Pancreas (tissue), 10 donors: ENCODE data around the gene ESR2. TPM values are rescaled to one million over a fixed set of nuclear protein-coding genes. Genes with fewer than 3 reads are reported as not detected.
"Not testable (repeated sequence)": the region's sequence is repeated elsewhere in the genome, so short reads cannot be mapped to it uniquely, and the experiment has no call there.

Source experiments
- ATAC-seq, 4 donors: fragments of 200-7000 bp; cut with Tn5 transposase; one replicate each; pipeline versions ENCODE4 v1.8.0 to v1.9.1; 2020; ENCODE audit warnings: mild to moderate bottlenecking in 4 of 4, moderate library complexity in 4 of 4
- DNase-seq, 6 donors: peaks; one replicate each; pipeline ENCODE4 v3.0.0-alpha.2; 2020
- FAIRE-seq: peaks from 2 replicates; lab custom pipeline; 2012; peaks lifted over from hg19 to GRCh38; lab: Jason Lieb, UNC
- H3K27ac ChIP-seq, 4 donors: fragments of 200-600 bp; sonication (generic); 1 replicate in 3 of 4; 2 replicates in 1 of 4; pipeline versions ENCODE4 v1.5.0 to v1.8.0; 2020
- H3K27me3 ChIP-seq, 4 donors: fragments of 200-600 bp; one replicate each; pipeline ENCODE4 v1.8.0; 2021
- H3K36me3 ChIP-seq, 3 donors: fragments of 200-600 bp; sonication (generic) in 1 of 3; one replicate each; pipeline versions ENCODE4 v1.5.0 to v1.8.0; 2020 to 2021
- H3K4me1 ChIP-seq, 3 donors: fragments of 200-600 bp; one replicate each; pipeline ENCODE4 v1.8.0; 2021
- H3K4me3 ChIP-seq, 4 donors: fragments of 200-600 bp; sonication (generic) in 2 of 4; one replicate each; pipeline versions ENCODE4 v1.5.0 to v1.8.0; 2020 to 2021
- H3K9me3 ChIP-seq, 4 donors: fragments of 200-600 bp; one replicate each; pipeline ENCODE4 v1.8.0; 2021
- WGBS, 2 donors: extraction: QIAGEN DNeasy Blood & Tissue Kit; methylation state at CpG; one replicate each; pipeline ENCODE4 v1.1.7; 2013; 5-methylcytosine and 5-hydroxymethylcytosine counted together
- intact Hi-C, 3 donors: fragments of 100-400 bp; cut with DNase I; formaldehyde crosslinking; loops; one replicate each; pipeline versions ENCODE4 v1.11.1 to v1.14.2; 2022
- polyA plus RNA-seq, 2 donors: library from polyadenylated mRNA; stranded (reverse); fragments of 200-250 nt; gene quantifications; one replicate each; pipeline ENCODE4 v1.2.3, GENCODE V29; 2013
- total RNA-seq, 6 donors: library from RNA; stranded (reverse); fragmentation: NEBNext Ultra II Directional in 4 of 6; extraction: Animal tissue kit (Norgen Biotek cat#: 25700) in 4 of 6; gene quantifications; one replicate each; pipeline versions ENCODE4 v1.2.1 to v1.2.4, GENCODE V29; 2021 to 2023
- TF ChIP-seq, protein P1 (sequence below), 4 donors: fragments of 200-600 bp; sonication (generic) in 3 of 4; IDR thresholded peaks; one replicate each; pipeline versions ENCODE4 v1.5.0 to v1.8.0; 2021; ENCODE audit warnings: antibody characterized with exemption in 4 of 4
- donor health status: healthy with polysubstance abuse.
- donor health status: DM: no; HTN: no; CAD: no; lungs with moderate emphysema.
- donor health status: DM: no; HTN: no; CAD: no.
- donor health status: control.
- donor health status: control.
- donor health status: Bipolar disorder and iron deficiency.
- donor health status: DM: yes; HTN: yes; CAD: no.
- donor health status: DM: no; HTN: no; CAD: no.
- donor health status: DM: no; HTN: no; CAD: no.
- donor health status: DM: yes; HTN: yes; CAD: no.

Gene ESR2
- total and polyA plus RNA-seq, 8 donors = 0.08 to 0.78 (median 0.19) TPM

DNA sequence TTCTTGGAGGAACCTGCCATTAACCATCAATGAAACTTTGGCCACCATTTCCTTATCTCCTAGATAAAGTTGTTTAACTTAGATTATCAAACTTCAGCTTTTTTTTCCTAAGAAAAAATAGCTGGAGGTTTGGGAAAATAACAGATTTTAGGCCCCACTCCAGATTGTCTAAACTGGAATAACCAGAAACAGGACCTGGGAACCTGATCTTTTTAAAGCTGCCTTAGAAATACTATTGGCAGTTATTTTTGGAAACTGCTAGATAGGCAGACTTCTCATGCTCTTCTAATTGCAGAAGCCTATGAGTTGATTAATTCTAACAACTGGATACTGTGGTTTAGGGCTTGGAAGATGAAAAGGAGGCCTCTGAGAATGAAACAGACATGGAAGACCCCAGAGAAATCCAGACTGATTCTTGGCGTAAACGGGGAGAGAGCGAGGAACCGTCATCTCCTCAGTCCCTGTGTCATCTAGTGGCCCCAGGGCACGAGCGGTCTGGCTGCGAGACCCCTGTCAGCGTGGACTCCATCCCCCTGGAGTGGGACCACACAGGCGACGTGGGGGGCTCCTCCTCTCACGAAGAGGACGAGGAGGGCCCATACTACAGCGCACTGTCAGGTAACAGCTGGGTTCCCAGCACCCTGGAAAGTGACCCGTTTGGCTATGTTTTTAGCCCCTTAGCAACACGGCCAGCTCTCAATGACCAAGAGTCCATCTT, 80.2 kb downstream of the ESR2 start:
- Histone ChIP-seq H3K27ac (peak overlapping the region; percentile 10 to 84 (median 68)), H3K4me1 (peaks cover 35 to 47% (median 43%) of the 10 kb centered on the region in 3 donors), H3K36me3 (peaks cover 0 to 42% (median 0%) of the 10 kb centered on the region in 3 donors), H3K27me3 (no peaks in the 10 kb centered on the region), H3K9me3 (no peaks in the 10 kb centered on the region), H3K4me3 (peak overlapping the region; percentile 11 to 49 (median 24))
- DNase-seq (peak in 1 of 6 donors; percentile 23), FAIRE-seq (no peak), ATAC-seq (peak; percentile 74 to 82 (median 78))
- intact Hi-C loops = no loop called here
- 40 to 42% methylated on average over 15 of the region's 15 CpGs for WGBS, 2 donors
- TF ChIP-seq, protein P1, sequence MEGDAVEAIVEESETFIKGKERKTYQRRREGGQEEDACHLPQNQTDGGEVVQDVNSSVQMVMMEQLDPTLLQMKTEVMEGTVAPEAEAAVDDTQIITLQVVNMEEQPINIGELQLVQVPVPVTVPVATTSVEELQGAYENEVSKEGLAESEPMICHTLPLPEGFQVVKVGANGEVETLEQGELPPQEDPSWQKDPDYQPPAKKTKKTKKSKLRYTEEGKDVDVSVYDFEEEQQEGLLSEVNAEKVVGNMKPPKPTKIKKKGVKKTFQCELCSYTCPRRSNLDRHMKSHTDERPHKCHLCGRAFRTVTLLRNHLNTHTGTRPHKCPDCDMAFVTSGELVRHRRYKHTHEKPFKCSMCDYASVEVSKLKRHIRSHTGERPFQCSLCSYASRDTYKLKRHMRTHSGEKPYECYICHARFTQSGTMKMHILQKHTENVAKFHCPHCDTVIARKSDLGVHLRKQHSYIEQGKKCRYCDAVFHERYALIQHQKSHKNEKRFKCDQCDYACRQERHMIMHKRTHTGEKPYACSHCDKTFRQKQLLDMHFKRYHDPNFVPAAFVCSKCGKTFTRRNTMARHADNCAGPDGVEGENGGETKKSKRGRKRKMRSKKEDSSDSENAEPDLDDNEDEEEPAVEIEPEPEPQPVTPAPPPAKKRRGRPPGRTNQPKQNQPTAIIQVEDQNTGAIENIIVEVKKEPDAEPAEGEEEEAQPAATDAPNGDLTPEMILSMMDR (IDR thresholded peaks at IDR 0.05) = no peak

DNA sequence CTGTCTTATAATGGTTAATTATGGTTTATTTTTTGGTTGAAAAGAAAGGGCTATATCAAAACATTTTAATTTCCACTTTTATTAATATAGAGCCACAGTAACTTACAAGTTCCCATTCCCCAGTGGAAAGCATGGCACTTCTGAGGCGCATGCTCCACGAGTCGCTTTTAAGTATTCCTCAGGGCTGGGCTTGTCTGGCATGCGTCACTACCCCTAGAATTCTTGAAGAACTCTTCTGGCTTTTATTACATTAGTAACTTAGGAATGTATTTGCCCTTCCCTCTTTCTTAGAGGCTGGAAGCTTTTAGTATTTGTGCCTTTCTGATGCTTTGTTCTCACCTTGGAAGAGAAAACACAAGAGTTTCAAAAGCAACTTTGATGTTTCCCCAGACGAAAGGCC, 81.1 kb downstream of the ESR2 start:
- peaks cover 35 to 41% (median 39%) of the 10 kb centered on the region in 3 donors for H3K4me1 ChIP-seq
- 53 to 60% methylated on average over 5 of the region's 5 CpGs for WGBS, 2 donors
- intact Hi-C loops = no loop called here
- H3K27me3 ChIP-seq = no peaks in the 10 kb centered on the region
- TF ChIP-seq, protein P1 (IDR thresholded peaks at IDR 0.05) = no peak
- DNase-seq (no peak), ATAC-seq (no peak), FAIRE-seq (no peak)
- peak overlapping the region in 3 of 4 donors; percentile 10 to 84 (median 50) for H3K27ac ChIP-seq
- H3K9me3 ChIP-seq = no peaks in the 10 kb centered on the region
- H3K36me3 ChIP-seq = peaks cover 0 to 49% (median 0%) of the 10 kb centered on the region in 3 donors
- H3K4me3 ChIP-seq = no peak overlapping the region

DNA sequence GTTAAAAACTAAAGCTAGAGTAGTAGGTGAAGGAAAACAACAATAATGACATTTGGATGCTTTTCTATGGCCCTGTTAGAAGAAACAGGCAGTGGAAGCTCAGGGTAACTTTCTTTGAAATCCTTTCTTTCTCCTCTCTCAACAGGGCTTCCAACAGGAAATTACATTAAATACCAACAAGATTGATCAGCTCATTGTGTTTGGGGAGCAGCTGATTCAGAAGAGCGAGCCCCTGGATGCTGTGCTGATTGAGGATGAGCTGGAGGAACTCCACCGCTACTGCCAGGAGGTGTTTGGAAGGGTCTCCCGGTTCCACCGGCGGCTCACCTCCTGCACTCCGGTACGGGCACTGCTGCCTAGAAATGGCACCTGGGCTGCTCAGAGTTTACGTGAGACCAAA, 81.5 kb downstream of the ESR2 start:
- H3K36me3 ChIP-seq = peaks cover 0 to 49% (median 0%) of the 10 kb centered on the region in 3 donors
- no peak for ATAC-seq
- TF ChIP-seq, protein P1 (IDR thresholded peaks at IDR 0.05) = no peak

DNA sequence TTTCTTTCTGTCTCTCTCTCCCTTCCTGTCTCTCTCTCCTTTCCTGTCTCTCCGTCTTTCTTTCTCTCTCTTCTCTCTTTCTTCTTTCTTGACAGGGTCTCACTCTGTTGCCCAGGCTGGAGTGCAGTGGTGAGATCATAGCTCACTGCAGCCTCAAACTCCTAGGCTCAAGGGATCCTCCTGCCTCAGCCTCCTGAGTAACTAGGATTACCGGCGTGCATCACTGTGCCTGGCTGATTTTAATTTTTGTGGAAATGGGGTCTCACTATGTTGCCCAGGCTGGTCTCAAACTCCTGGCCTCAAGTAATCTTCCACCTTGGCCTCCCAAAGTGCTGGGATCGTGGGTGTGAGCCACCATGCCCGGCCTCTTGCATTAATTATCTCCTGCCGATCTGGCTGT, 83.3 kb downstream of the ESR2 start:
- ATAC-seq, DNase-seq, FAIRE-seq, H3K4me3 ChIP-seq, H3K9me3 ChIP-seq, H3K27me3 ChIP-seq, intact Hi-C loops, H3K27ac ChIP-seq: not testable (repeated sequence)
- Histone ChIP-seq H3K4me1 (peaks cover 25 to 28% (median 25%) of the 10 kb centered on the region in 3 donors), H3K36me3 (peaks cover 0 to 44% (median 0%) of the 10 kb centered on the region in 3 donors)
- 87 to 89% methylated on average over 6 of the region's 6 CpGs for WGBS, 2 donors

More for the DNA sequence above, 81.5 kb downstream of the ESR2 start:
- FAIRE-seq (no peak), DNase-seq (no peak)
- Histone ChIP-seq H3K27ac (peak overlapping the region in 2 of 4 donors; percentile 50 to 84), H3K4me1 (peaks cover 31 to 37% (median 35%) of the 10 kb centered on the region in 3 donors), H3K9me3 (no peaks in the 10 kb centered on the region), H3K4me3 (no peak overlapping the region), H3K27me3 (no peaks in the 10 kb centered on the region)
- WGBS, 2 donors = 96 to 98% methylated on average over 8 of the region's 8 CpGs
- intact Hi-C loops = no loop called here

DNA sequence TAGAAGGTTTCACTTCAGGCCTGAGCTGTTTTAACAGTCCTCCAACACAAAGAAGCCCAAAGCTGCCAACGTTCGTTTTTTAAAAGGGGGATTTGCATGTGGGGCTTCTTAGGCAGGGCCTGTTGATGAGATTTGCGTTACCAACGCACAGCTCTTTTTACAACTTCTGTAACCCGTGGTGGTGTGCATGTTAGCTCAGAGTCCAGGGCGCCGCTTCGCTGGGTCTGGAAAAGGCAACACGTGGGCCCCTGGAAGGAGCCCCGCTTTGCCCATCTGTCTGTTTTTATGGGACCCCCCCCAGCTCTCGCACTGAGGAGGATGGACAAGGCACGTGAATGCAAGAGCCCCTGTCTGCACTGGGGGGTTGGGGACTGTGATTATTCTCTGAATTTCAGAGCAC, 84.0 kb downstream of the ESR2 start:
- TF ChIP-seq, protein P1 (IDR thresholded peaks at IDR 0.05) = no peak

More for the DNA sequence above, 84.0 kb downstream of the ESR2 start:
- no peak overlapping the region for H3K4me3 ChIP-seq
- peaks cover 0 to 44% (median 0%) of the 10 kb centered on the region in 3 donors for H3K36me3 ChIP-seq
- FAIRE-seq (no peak), ATAC-seq (no peak), DNase-seq (no peak)
- H3K27ac ChIP-seq = no peak overlapping the region
- 75 to 79% methylated on average over 12 of the region's 12 CpGs for WGBS, 2 donors
- intact Hi-C loops = no loop called here
- H3K9me3 ChIP-seq = no peaks in the 10 kb centered on the region
- peaks cover 25 to 28% (median 25%) of the 10 kb centered on the region in 3 donors for H3K4me1 ChIP-seq
- no peaks in the 10 kb centered on the region for H3K27me3 ChIP-seq
